Effector memory CD8-positive, alpha-beta T cell (primary cell): ENCODE measurements around the gene PPRC1.
A peak's percentile ranks its signal among the peaks of the same experiment; 100 is the strongest.
"Not testable (repeated sequence)": the region's sequence is repeated elsewhere in the genome, so short reads cannot be mapped to it uniquely, and the experiment has no call there.

Source experiments
- ATAC-seq: fragments of 150-1000 bp; cut with Tn5 transposase; replicated peaks from 2 replicates; pipeline ENCODE4 v1.10.0; 2021; ENCODE audit warnings: mild to moderate bottlenecking, moderate library complexity
- DNase-seq, 3 experiments: peaks; one replicate each; pipeline ENCODE4 v3.0.0; 2021
- H3K27ac Mint-ChIP-seq, 2 donors: one replicate each; pipeline ENCODE4 v1.8.0; 2022; ENCODE audit warnings: mild to moderate bottlenecking in 2 of 2, mixed read lengths in 2 of 2, moderate library complexity in 2 of 2
- H3K27me3 Mint-ChIP-seq, 2 donors: one replicate each; pipeline ENCODE4 v1.8.0; 2022; ENCODE audit warnings: mixed read lengths in 2 of 2
- H3K36me3 Mint-ChIP-seq: one replicate; pipeline ENCODE4 v1.8.0; 2022; ENCODE audit warnings: mild to moderate bottlenecking, moderate library complexity, mixed read lengths; ENCODE audit not compliant: insufficient read depth
- H3K4me1 Mint-ChIP-seq, 2 donors: one replicate each; pipeline ENCODE4 v1.8.0; 2022; ENCODE audit warnings: low read depth in 2 of 2, mixed read lengths in 2 of 2
- H3K4me3 Mint-ChIP-seq, 2 donors: one replicate each; pipeline ENCODE4 v1.8.0; 2022; ENCODE audit warnings: mild to moderate bottlenecking in 2 of 2, mixed read lengths in 2 of 2, moderate library complexity in 2 of 2
- H3K9me3 Mint-ChIP-seq, 2 donors: one replicate each; pipeline ENCODE4 v1.8.0; 2022; ENCODE audit warnings: mixed read lengths in 2 of 2

PPRC1 gene

GRCh38 chr10:102172288-102172687 is 39.4 kb downstream of the PPRC1 start:
- no peak overlapping the region for H3K27ac Mint-ChIP-seq
- ATAC-seq = no peak

GRCh38 chr10:102175415-102175814 is 42.6 kb downstream of the PPRC1 start:
- Mint-ChIP-seq H3K27ac (peak overlapping the region in 1 of 2 donors; percentile 67), H3K4me3 (no peak overlapping the region), H3K4me1 (peaks cover 0 to 1% of the 10 kb centered on the region in 2 donors), H3K27me3 (peaks cover 21 to 38% of the 10 kb centered on the region in 2 donors), H3K36me3 (no peaks in the 10 kb centered on the region), H3K9me3 (no peaks in the 10 kb centered on the region)
- no peak for ATAC-seq
- DNase-seq = no peak

More at GRCh38 chr10:102172288-102172687, 39.4 kb downstream of the PPRC1 start:
- Mint-ChIP-seq H3K36me3 (no peaks in the 10 kb centered on the region), H3K27me3 (peaks cover 11 to 26% of the 10 kb centered on the region in 2 donors), H3K4me3 (no peak overlapping the region), H3K9me3 (no peaks in the 10 kb centered on the region), H3K4me1 (peaks cover 0 to 3% of the 10 kb centered on the region in 2 donors)
- no peak for DNase-seq

GRCh38 chr10:102184606-102185005 is 51.8 kb downstream of the PPRC1 start:
- peaks cover 3 to 5% of the 10 kb centered on the region in 2 donors for H3K4me1 Mint-ChIP-seq
- ATAC-seq = no peak
- DNase-seq = no peak
- H3K4me3 Mint-ChIP-seq = no peak overlapping the region
- no peak overlapping the region for H3K27ac Mint-ChIP-seq
- peaks cover under 1% of the 10 kb centered on the region for H3K36me3 Mint-ChIP-seq
- peaks cover 0 to 7% of the 10 kb centered on the region in 2 donors for H3K27me3 Mint-ChIP-seq
- H3K9me3 Mint-ChIP-seq = no peaks in the 10 kb centered on the region

GRCh38 chr10:102185272-102185671 is 52.4 kb downstream of the PPRC1 start:
- Mint-ChIP-seq H3K27ac (no peak overlapping the region), H3K27me3 (peaks cover 0 to 7% of the 10 kb centered on the region in 2 donors), H3K9me3 (no peaks in the 10 kb centered on the region), H3K4me1 (peaks cover 6 to 7% of the 10 kb centered on the region in 2 donors), H3K36me3 (peaks cover 3% of the 10 kb centered on the region), H3K4me3 (no peak overlapping the region)
- ATAC-seq = no peak
- DNase-seq = no peak

GRCh38 chr10:102185811-102186527 is 53.1 kb downstream of the PPRC1 start:
- DNase-seq = no peak
- Mint-ChIP-seq H3K36me3 (peaks cover 3% of the 10 kb centered on the region), H3K27ac (no peak overlapping the region), H3K4me3 (no peak overlapping the region), H3K27me3 (peaks cover 0 to 3% of the 10 kb centered on the region in 2 donors), H3K9me3 (no peaks in the 10 kb centered on the region), H3K4me1 (peaks cover 6 to 7% of the 10 kb centered on the region in 2 donors)
- no peak for ATAC-seq

GRCh38 chr10:102188298-102188940 is 55.6 kb downstream of the PPRC1 start:
- H3K27me3 Mint-ChIP-seq = no peaks in the 10 kb centered on the region

GRCh38 chr10:102188941-102189898 is 56.4 kb downstream of the PPRC1 start:
- H3K27ac Mint-ChIP-seq = peak overlapping the region; percentile 81 to 87
- not testable (repeated sequence) for H3K27me3 Mint-ChIP-seq, H3K9me3 Mint-ChIP-seq, H3K4me1 Mint-ChIP-seq, H3K36me3 Mint-ChIP-seq, DNase-seq
- peak overlapping the region; percentile 68 to 69 for H3K4me3 Mint-ChIP-seq
- ATAC-seq = peak; percentile 45

More at GRCh38 chr10:102188298-102188940, 55.6 kb downstream of the PPRC1 start:
- peak overlapping the region; percentile 81 to 87 for H3K27ac Mint-ChIP-seq
- H3K9me3 Mint-ChIP-seq = no peaks in the 10 kb centered on the region
- no peak for ATAC-seq
- H3K4me3 Mint-ChIP-seq = no peak overlapping the region
- DNase-seq = no peak
- peaks cover 6 to 7% of the 10 kb centered on the region in 2 donors for H3K4me1 Mint-ChIP-seq
- peaks cover 6% of the 10 kb centered on the region for H3K36me3 Mint-ChIP-seq

- Mint-ChIP-seq H3K4me3 (no peak overlapping the region), H3K4me1 (peaks cover 6 to 7% of the 10 kb centered on the region in 2 donors), H3K27me3 (no peaks in the 10 kb centered on the region), H3K27ac (no peak overlapping the region), H3K36me3 (peaks cover 6% of the 10 kb centered on the region), H3K9me3 (no peaks in the 10 kb centered on the region)
- ATAC-seq = no peak
- no peak for DNase-seq
These were observed 59.1 kb downstream of the PPRC1 start for GRCh38 chr10:102191956-102192355.

GRCh38 chr10:102195296-102195870 is 62.5 kb downstream of the PPRC1 start:
- Mint-ChIP-seq H3K27me3 (peaks cover 0 to 12% of the 10 kb centered on the region in 2 donors), H3K36me3 (peaks cover 3% of the 10 kb centered on the region), H3K27ac (peak overlapping the region in 1 of 2 donors; percentile 27), H3K9me3 (no peaks in the 10 kb centered on the region), H3K4me3 (no peak overlapping the region), H3K4me1 (no peaks in the 10 kb centered on the region)
- DNase-seq (no peak), ATAC-seq (no peak)

GRCh38 chr10:102196893-102197292 is 64.1 kb downstream of the PPRC1 start:
- Mint-ChIP-seq H3K9me3 (no peaks in the 10 kb centered on the region), H3K4me1 (no peaks in the 10 kb centered on the region), H3K4me3 (no peak overlapping the region), H3K27ac (no peak overlapping the region), H3K36me3 (peaks cover 3% of the 10 kb centered on the region), H3K27me3 (peaks cover 7 to 21% of the 10 kb centered on the region in 2 donors)
- DNase-seq (no peak), ATAC-seq (no peak)

GRCh38 chr10:102198027-102198426 is 65.2 kb downstream of the PPRC1 start:
- no peaks in the 10 kb centered on the region for H3K36me3 Mint-ChIP-seq
- H3K27me3 Mint-ChIP-seq = peaks cover 12 to 23% of the 10 kb centered on the region in 2 donors
- ATAC-seq (no peak), DNase-seq (no peak)
- no peak overlapping the region for H3K27ac Mint-ChIP-seq
- H3K4me1 Mint-ChIP-seq = no peaks in the 10 kb centered on the region
- no peaks in the 10 kb centered on the region for H3K9me3 Mint-ChIP-seq
- no peak overlapping the region for H3K4me3 Mint-ChIP-seq
